ENCODE results near the gene SLIT3. TPM values are rescaled to one million over a fixed set of nuclear protein-coding genes. Genes with fewer than 3 reads are reported as not detected.

SLIT3 gene
- total RNA-seq, 1 experiment from 2014 or later: 0.10 TPM

GRCh38 chr5:168784454-168784853, 516.5 kb downstream of the SLIT3 start:
- Histone ChIP-seq H3K27me3 (ENCODE audit: insufficient read depth, low read length) (peaks cover 81% of the 10 kb centered on the region), H3K9me2 (ENCODE audit: insufficient read depth) (no peaks in the 10 kb centered on the region), H4K20me1 (ENCODE audit: insufficient read depth) (no peaks in the 10 kb centered on the region), H3K36me3 (ENCODE audit: control insufficient read depth in 1 of 2, insufficient read depth in 2 of 2, low read length in 2 of 2) (no peaks in the 10 kb centered on the region), H3K79me2 (ENCODE audit: insufficient read depth, low read length) (no peaks in the 10 kb centered on the region), H3K9ac (ENCODE audit: low read length) (no peak overlapping the region), H3K4me2 (ENCODE audit: low read length) (no peak overlapping the region), H3K27ac (ENCODE audit: low read depth, low read length) (no peak overlapping the region), H3K4me3 (replicated peaks in 1 of 2; ENCODE audit: low read depth in 1 of 2, low read length in 2 of 2) (no peak overlapping the region), H2AFZ (ENCODE audit: low read depth, low read length, poor library complexity, severe bottlenecking) (no peak overlapping the region), H3K4me1 (ENCODE audit: control insufficient read depth in 1 of 2, insufficient read depth in 2 of 2, low read length in 2 of 2) (peaks cover 0 to 12% of the 10 kb centered on the region in 2 experiments; a peak in 2 of 4 replicates), H3K9me3 (ENCODE audit: control insufficient read depth in 1 of 2, insufficient read depth in 1 of 2, low read depth in 1 of 2, low read length in 2 of 2) (no peaks in the 10 kb centered on the region)
- BruUV-seq (replicated peaks): no TSS peak
- POLR2A ChIA-PET: no interaction called here
- TF ChIP-seq YY1 (IDR thresholded peaks at IDR 0.05; ENCODE audit: extremely low read depth, insufficient replicate concordance, low read depth, low read length) (no peak), ATF3 (IDR thresholded peaks at IDR 0.05) (no peak), EZH2 (IDR thresholded peaks at IDR 0.05) (no peak), SRF (IDR thresholded peaks at IDR 0.05; ENCODE audit: low read depth) (no peak), TCF7L2 (IDR thresholded peaks at IDR 0.05; ENCODE audit: borderline replicate concordance, extremely low read depth, insufficient read depth, insufficient read length) (no peak), EZH2phosphoT487 (IDR thresholded peaks at IDR 0.05; ENCODE audit: borderline replicate concordance) (no peak), SP1 (IDR thresholded peaks at IDR 0.05; ENCODE audit: low read depth) (no peak), CBX3 (IDR thresholded peaks at IDR 0.05; ENCODE audit: low read depth) (no peak), ZFX (IDR thresholded peaks at IDR 0.05) (no peak), REST (IDR thresholded peaks at IDR 0.05; ENCODE audit: low read depth) (no peak), POLR2A (IDR thresholded peaks at IDR 0.05; ENCODE audit: borderline replicate concordance, extremely low read depth, insufficient read depth, insufficient read length) (no peak), ZBTB33 (IDR thresholded peaks at IDR 0.05; ENCODE audit: extremely low read depth, insufficient replicate concordance, low read length) (no peak), CTCF (IDR thresholded peaks at IDR 0.05 in 2 of 3, conservative IDR thresholded peaks at IDR 0.05 in 1 of 3; ENCODE audit: borderline replicate concordance in 1 of 3, insufficient read depth in 1 of 3, low read depth in 2 of 3, low read length in 2 of 3) (no peak), EGR1 (IDR thresholded peaks at IDR 0.05; ENCODE audit: low read depth) (no peak), JUND (IDR thresholded peaks at IDR 0.05) (no peak), ZNF274 (IDR thresholded peaks at IDR 0.05; ENCODE audit: low read depth, low read length) (no peak), ELF1 (IDR thresholded peaks at IDR 0.05; ENCODE audit: borderline replicate concordance, low read depth) (no peak), RAD21 (IDR thresholded peaks at IDR 0.05; ENCODE audit: low read depth) (no peak)
- CTCF ChIA-PET: no interaction called here
- RAD21 ChIA-PET (ENCODE audit: low non-redundant PET in 1 of 2, low total read pairs in 2 of 2, uncharacterized antibody in 2 of 2, unreplicated experiment in 2 of 2): no interaction called here
- intact Hi-C loops (cut with micrococcal nuclease): no loop called here
- DNase-seq (ENCODE audit: low read depth, low spot score) (no peak), ATAC-seq (no peak)

Data from HCT116 (cell line).